ENCODE data around the gene B4GAT1. TPM values are rescaled to one million over a fixed set of nuclear protein-coding genes. Genes with fewer than 3 reads are reported as not detected.

Gene B4GAT1
- total and polyA plus RNA-seq, 2 of the 13 experiments (the other 11 are each of a cell fraction or from before 2014, with no cell fraction given): 40.4 to 109 TPM

DNA sequence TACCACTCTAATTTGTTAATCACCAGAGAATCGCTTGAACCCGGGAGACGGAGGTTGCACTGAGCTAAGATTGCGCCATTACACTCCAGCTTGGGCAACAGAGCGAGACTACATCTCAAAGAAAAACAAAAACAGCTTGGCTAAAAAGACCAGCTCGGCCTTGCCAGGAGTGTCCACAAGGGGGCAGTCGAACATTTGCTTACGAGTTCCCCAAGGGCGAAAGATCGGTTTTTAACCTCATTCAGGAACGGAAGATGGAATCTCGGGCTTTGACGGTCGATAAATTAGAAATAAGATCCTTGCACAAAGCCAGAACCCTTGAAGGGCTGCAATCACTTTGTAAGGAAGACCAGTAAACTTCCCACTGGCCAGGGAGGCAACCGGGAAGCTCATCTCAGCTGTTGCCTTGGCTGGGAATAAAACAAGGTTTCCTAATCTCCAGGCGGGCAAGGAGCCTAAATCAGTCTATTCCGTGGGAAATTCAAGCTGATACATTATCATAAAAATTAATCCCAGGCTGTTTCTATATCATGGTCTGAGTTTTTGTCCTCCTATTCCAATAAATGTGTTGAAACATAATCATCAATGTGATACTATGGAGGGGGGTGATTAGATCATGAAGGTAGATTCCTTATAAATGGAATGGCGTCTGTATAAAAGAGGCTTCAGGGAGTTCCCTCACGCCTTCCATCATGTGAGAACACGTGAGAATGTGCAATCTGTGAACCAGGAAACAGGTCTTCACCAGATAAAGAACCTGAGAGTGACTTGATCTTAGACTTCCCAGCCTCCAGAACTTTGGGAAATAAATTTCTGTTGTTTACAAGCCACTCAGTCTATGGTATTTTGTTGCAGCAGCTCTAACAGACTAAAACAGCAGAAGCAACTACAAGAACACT is 39.0 kb upstream of the B4GAT1 start:
- H3K4me1 ChIP-seq (ENCODE audit: insufficient read depth, low read length): peaks cover 20% of the 10 kb centered on the region
- H3K79me2 ChIP-seq (ENCODE audit: insufficient read depth, low read length): no peaks in the 10 kb centered on the region
- no peaks in the 10 kb centered on the region for H3K9me3 ChIP-seq (ENCODE audit: low read length)
- H3K4me3 ChIP-seq (replicated peaks in 1 of 3; ENCODE audit: insufficient read depth in 1 of 3, low read depth in 2 of 3, low read length in 3 of 3): peak overlapping the region in 2 of 3 experiments; percentile 41 to 65; a peak in 4 of 6 replicates
- no peak overlapping the region for H3K27ac ChIP-seq (ENCODE audit: extremely low read length, insufficient read depth, low read length)
- FAIRE-seq (peak; percentile 91), ATAC-seq (peak; percentile 66), DNase-seq (ENCODE audit: low spot score) (peak; percentile 66)
- peak overlapping the region; percentile 87 for H3K4me2 ChIP-seq (ENCODE audit: low read depth, low read length)
- BruUV-seq (replicated peaks): no TSS peak
- ChIA-PET POLR2A (interaction anchor here (0.7 to 1.9 kb wide), 3 partner anchors 35 to 74 kb away, joined by 3 to 7 read pairs (median 4); partner anchors contain the start of gene MRPL11), CTCF (ENCODE audit: low intra/inter-chr PET ratio, low total read pairs) (interaction anchor here (1.0 to 1.5 kb wide), 5 partner anchors 22 to 164 kb away, joined by 3 to 6 read pairs (median 4); no protein-coding TSS in a partner anchor)
- H3K27me3 ChIP-seq (ENCODE audit: control insufficient read depth in 1 of 2, insufficient read depth in 2 of 2, low read length in 2 of 2): peaks cover 0 to 5% of the 10 kb centered on the region in 2 experiments; a peak in 1 of 5 replicates
- intact Hi-C loops (cut with micrococcal nuclease; ENCODE audit: unreplicated experiment): loop anchor here (10.0 kb wide), 1 partner anchor 72 kb away; the partner anchor contains the start of gene CD248
- no peaks in the 10 kb centered on the region for H4K20me1 ChIP-seq (ENCODE audit: insufficient read depth, low read length)
- no peaks in the 10 kb centered on the region for H3K36me3 ChIP-seq (replicated peaks in 1 of 2; ENCODE audit: control insufficient read depth in 1 of 2, insufficient read depth in 2 of 2, low read length in 2 of 2)
- in situ Hi-C loops (cut with HindIII; ENCODE audit: extremely low pct_ligation_motif_present, low pct_unique_long_range_greater_than_20kb): no loop called here
- H2AFZ ChIP-seq (ENCODE audit: low read length): peak overlapping the region; percentile 87
- WGBS (ENCODE audit: low lambda C conversion rate): 4% methylated on average over 20 of the region's 20 CpGs
- H3K9ac ChIP-seq (ENCODE audit: insufficient read depth, low read depth, low read length): peak overlapping the region; percentile 34; the same call in 1 of the 2 replicates
- TF ChIP-seq TAF15 (IDR thresholded peaks at IDR 0.05; ENCODE audit: low read depth, low read length, poor library complexity, severe bottlenecking) (no peak), ZNF326 (CRISPR knock-in tag; IDR thresholded peaks at IDR 0.05; ENCODE audit: borderline replicate concordance) (no peak), ZNF253 (CRISPR knock-in tag; IDR thresholded peaks at IDR 0.05; ENCODE audit: borderline replicate concordance) (no peak), TAF1 (CRISPR knock-in tag; IDR thresholded peaks at IDR 0.05) (no peak), AGO2 (optimal IDR thresholded peaks at IDR 0.05; ENCODE audit: low read depth, low read length) (no peak), HOXA5 (CRISPR knock-in tag; IDR thresholded peaks at IDR 0.05) (no peak), ZNF207 (IDR thresholded peaks at IDR 0.05; ENCODE audit: borderline replicate concordance) (no peak), ELF1 (CRISPR knock-in tag; IDR thresholded peaks at IDR 0.05) (peak; percentile 26; the same call in 1 of the 2 replicates), FOXA3 (CRISPR knock-in tag; IDR thresholded peaks at IDR 0.05) (no peak), GATAD1 (CRISPR knock-in tag; IDR thresholded peaks at IDR 0.05) (no peak), YEATS4 (CRISPR knock-in tag; IDR thresholded peaks at IDR 0.05; ENCODE audit: borderline replicate concordance) (no peak), MZF1 (CRISPR knock-in tag; IDR thresholded peaks at IDR 0.05; ENCODE audit: borderline replicate concordance) (no peak), KMT2A (CRISPR knock-in tag; IDR thresholded peaks at IDR 0.05) (no peak), DMAP1 (CRISPR knock-in tag; IDR thresholded peaks at IDR 0.05) (no peak)
- TF ChIP-seq, protein P1, sequence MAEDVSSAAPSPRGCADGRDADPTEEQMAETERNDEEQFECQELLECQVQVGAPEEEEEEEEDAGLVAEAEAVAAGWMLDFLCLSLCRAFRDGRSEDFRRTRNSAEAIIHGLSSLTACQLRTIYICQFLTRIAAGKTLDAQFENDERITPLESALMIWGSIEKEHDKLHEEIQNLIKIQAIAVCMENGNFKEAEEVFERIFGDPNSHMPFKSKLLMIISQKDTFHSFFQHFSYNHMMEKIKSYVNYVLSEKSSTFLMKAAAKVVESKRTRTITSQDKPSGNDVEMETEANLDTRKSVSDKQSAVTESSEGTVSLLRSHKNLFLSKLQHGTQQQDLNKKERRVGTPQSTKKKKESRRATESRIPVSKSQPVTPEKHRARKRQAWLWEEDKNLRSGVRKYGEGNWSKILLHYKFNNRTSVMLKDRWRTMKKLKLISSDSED (CRISPR knock-in tag; IDR thresholded peaks at IDR 0.05): no peak
- TF ChIP-seq, protein P2, sequence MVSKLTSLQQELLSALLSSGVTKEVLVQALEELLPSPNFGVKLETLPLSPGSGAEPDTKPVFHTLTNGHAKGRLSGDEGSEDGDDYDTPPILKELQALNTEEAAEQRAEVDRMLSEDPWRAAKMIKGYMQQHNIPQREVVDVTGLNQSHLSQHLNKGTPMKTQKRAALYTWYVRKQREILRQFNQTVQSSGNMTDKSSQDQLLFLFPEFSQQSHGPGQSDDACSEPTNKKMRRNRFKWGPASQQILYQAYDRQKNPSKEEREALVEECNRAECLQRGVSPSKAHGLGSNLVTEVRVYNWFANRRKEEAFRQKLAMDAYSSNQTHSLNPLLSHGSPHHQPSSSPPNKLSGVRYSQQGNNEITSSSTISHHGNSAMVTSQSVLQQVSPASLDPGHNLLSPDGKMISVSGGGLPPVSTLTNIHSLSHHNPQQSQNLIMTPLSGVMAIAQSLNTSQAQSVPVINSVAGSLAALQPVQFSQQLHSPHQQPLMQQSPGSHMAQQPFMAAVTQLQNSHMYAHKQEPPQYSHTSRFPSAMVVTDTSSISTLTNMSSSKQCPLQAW (CRISPR knock-in tag; IDR thresholded peaks at IDR 0.05): no peak
- TF ChIP-seq, protein P3, sequence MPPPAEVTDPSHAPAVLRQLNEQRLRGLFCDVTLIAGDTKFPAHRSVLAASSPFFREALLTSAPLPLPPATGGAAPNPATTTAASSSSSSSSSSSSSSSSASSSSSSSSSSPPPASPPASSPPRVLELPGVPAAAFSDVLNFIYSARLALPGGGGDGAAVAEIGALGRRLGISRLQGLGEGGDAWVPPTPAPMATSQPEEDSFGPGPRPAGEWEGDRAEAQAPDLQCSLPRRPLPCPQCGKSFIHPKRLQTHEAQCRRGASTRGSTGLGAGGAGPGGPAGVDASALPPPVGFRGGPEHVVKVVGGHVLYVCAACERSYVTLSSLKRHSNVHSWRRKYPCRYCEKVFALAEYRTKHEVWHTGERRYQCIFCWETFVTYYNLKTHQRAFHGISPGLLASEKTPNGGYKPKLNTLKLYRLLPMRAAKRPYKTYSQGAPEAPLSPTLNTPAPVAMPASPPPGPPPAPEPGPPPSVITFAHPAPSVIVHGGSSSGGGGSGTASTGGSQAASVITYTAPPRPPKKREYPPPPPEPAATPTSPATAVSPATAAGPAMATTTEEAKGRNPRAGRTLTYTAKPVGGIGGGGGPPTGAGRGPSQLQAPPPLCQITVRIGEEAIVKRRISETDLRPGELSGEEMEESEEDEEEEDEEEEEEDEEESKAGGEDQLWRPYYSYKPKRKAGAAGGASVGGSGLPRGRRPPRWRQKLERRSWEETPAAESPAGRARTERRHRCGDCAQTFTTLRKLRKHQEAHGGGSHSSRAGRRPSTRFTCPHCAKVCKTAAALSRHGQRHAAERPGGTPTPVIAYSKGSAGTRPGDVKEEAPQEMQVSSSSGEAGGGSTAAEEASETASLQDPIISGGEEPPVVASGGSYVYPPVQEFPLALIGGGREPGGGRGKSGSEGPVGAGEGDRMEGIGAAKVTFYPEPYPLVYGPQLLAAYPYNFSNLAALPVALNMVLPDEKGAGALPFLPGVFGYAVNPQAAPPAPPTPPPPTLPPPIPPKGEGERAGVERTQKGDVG (CRISPR knock-in tag; IDR thresholded peaks at IDR 0.05; ENCODE audit: borderline replicate concordance): no peak
